ENCODE data around the gene BUD31. TPM values are rescaled to one million over a fixed set of nuclear protein-coding genes. Genes with fewer than 3 reads are reported as not detected.

The BUD31 gene
- total RNA-seq, 1 donor from 2014 or later = 176 TPM

DNA sequence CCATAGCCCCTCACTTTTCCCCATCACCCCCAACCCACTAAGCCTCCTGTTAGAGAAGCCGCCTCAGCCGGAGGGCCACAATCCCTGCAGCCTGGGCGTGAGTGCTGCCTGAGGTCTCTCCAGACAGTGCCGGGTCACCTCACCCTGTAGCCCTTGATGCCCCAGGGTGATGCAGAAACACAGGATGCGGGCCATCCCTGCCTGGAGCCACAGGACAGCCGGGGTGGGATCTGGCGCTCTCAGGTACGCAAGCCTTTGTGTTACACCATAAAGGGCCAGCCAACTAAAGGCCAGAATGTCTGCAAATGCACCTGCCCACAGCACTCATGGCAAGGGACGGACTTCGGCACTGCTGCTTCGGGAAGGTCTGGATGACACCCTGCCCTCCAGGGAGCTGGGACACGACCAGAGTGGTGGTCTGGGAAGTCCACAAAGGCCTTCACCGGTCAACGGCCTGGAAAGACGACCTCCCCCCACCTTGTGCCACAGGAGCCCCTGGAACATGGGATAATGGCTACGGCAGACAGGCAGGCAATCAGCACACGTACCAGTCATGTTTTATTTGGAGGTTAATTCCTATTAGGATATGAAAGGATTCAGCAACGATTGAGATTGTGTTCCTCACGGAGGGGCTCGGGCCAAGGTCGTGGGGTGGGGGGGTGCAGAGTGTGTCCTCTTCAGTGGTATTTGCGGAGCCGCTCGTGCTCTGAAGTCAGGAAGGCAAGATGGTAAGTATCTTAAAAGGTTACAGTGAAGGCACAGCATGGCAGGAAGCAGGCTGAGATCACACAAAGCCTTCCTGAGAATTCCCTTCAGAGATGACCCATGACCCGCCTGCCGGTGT is 49.1 kb downstream of the BUD31 start:
- Histone ChIP-seq H3K9me3 (ENCODE audit: insufficient read depth, low read depth, low read length) (no peaks in the 10 kb centered on the region), H3K36me3 (ENCODE audit: insufficient read depth, low read length) (peaks cover 32% of the 10 kb centered on the region), H3K79me2 (ENCODE audit: insufficient read depth, low read length) (peaks cover 89% of the 10 kb centered on the region), H3K9ac (ENCODE audit: low read length) (no peak overlapping the region), H3K27me3 (ENCODE audit: insufficient read depth, low read length) (no peaks in the 10 kb centered on the region), H3K4me1 (ENCODE audit: insufficient read depth, low read length) (no peaks in the 10 kb centered on the region), H3K27ac (ENCODE audit: low read depth, low read length) (no peak overlapping the region), H2AFZ (ENCODE audit: low read depth, low read length) (no peak overlapping the region), H3K4me3 (ENCODE audit: insufficient read depth, low read depth, low read length) (no peak overlapping the region), H4K20me1 (ENCODE audit: insufficient read depth, low read length) (peaks cover 73% of the 10 kb centered on the region), H3K4me2 (ENCODE audit: low read length) (no peak overlapping the region)
- Mint-ChIP-seq H3K27ac (ENCODE audit: unreplicated experiment) (no peak overlapping the region), H3K4me1 (ENCODE audit: low read depth, unreplicated experiment) (peaks cover 7% of the 10 kb centered on the region), H3K9me3 (ENCODE audit: unreplicated experiment) (no peaks in the 10 kb centered on the region), H3K27me3 (ENCODE audit: low read depth, unreplicated experiment) (no peaks in the 10 kb centered on the region), H3K36me3 (ENCODE audit: low read depth, unreplicated experiment) (peaks cover 24% of the 10 kb centered on the region), H3K4me3 (ENCODE audit: unreplicated experiment) (no peak overlapping the region)
- no peak for DNase-seq (ENCODE audit: low read depth)
- no peak for FAIRE-seq
- TF ChIP-seq, protein P1, sequence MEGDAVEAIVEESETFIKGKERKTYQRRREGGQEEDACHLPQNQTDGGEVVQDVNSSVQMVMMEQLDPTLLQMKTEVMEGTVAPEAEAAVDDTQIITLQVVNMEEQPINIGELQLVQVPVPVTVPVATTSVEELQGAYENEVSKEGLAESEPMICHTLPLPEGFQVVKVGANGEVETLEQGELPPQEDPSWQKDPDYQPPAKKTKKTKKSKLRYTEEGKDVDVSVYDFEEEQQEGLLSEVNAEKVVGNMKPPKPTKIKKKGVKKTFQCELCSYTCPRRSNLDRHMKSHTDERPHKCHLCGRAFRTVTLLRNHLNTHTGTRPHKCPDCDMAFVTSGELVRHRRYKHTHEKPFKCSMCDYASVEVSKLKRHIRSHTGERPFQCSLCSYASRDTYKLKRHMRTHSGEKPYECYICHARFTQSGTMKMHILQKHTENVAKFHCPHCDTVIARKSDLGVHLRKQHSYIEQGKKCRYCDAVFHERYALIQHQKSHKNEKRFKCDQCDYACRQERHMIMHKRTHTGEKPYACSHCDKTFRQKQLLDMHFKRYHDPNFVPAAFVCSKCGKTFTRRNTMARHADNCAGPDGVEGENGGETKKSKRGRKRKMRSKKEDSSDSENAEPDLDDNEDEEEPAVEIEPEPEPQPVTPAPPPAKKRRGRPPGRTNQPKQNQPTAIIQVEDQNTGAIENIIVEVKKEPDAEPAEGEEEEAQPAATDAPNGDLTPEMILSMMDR (IDR thresholded peaks at IDR 0.05; ENCODE audit: insufficient read depth, low read depth, low read length) = no peak
- TF ChIP-seq EZH2 (IDR thresholded peaks at IDR 0.05; ENCODE audit: insufficient read depth, low read length) = no peak

DNA sequence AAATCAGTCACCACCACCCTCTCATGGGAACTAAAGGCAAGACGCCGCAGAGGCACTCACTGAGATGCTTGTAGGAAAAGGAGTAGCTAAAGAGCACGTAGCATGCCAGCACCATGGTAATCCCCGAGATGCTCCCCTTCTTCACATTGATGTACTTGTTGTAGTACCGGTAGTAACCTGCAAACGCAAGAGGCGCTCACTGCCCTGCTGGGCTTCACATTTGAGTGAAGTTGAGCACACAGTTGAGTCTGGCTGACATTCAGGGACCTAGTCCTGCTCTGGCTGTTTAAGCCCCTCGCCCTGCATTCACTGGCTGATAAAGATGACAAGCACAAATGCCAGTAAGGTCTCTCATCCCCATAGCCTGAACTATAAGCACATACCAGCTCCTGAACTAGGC is 50.3 kb downstream of the BUD31 start:
- FAIRE-seq (no peak), DNase-seq (ENCODE audit: low read depth) (no peak)
- Histone ChIP-seq H4K20me1 (ENCODE audit: insufficient read depth, low read length) (peaks cover 80% of the 10 kb centered on the region), H2AFZ (ENCODE audit: low read depth, low read length) (no peak overlapping the region), H3K27ac (ENCODE audit: low read depth, low read length) (no peak overlapping the region), H3K4me1 (ENCODE audit: insufficient read depth, low read length) (no peaks in the 10 kb centered on the region), H3K79me2 (ENCODE audit: insufficient read depth, low read length) (peaks cover 99% of the 10 kb centered on the region), H3K9ac (ENCODE audit: low read length) (no peak overlapping the region), H3K4me2 (ENCODE audit: low read length) (no peak overlapping the region), H3K36me3 (ENCODE audit: insufficient read depth, low read length) (peaks cover 38% of the 10 kb centered on the region), H3K9me3 (ENCODE audit: insufficient read depth, low read depth, low read length) (no peaks in the 10 kb centered on the region), H3K4me3 (ENCODE audit: insufficient read depth, low read depth, low read length) (no peak overlapping the region), H3K27me3 (ENCODE audit: insufficient read depth, low read length) (no peaks in the 10 kb centered on the region)
- TF ChIP-seq, protein P1 (IDR thresholded peaks at IDR 0.05; ENCODE audit: insufficient read depth, low read depth, low read length) = peak; percentile 27
- TF ChIP-seq EZH2 (IDR thresholded peaks at IDR 0.05; ENCODE audit: insufficient read depth, low read length) = no peak
- Mint-ChIP-seq H3K9me3 (ENCODE audit: unreplicated experiment) (no peaks in the 10 kb centered on the region), H3K27me3 (ENCODE audit: low read depth, unreplicated experiment) (no peaks in the 10 kb centered on the region), H3K4me1 (ENCODE audit: low read depth, unreplicated experiment) (peaks cover 7% of the 10 kb centered on the region), H3K4me3 (ENCODE audit: unreplicated experiment) (no peak overlapping the region), H3K27ac (ENCODE audit: unreplicated experiment) (no peak overlapping the region), H3K36me3 (ENCODE audit: low read depth, unreplicated experiment) (peaks cover 22% of the 10 kb centered on the region)

DNA sequence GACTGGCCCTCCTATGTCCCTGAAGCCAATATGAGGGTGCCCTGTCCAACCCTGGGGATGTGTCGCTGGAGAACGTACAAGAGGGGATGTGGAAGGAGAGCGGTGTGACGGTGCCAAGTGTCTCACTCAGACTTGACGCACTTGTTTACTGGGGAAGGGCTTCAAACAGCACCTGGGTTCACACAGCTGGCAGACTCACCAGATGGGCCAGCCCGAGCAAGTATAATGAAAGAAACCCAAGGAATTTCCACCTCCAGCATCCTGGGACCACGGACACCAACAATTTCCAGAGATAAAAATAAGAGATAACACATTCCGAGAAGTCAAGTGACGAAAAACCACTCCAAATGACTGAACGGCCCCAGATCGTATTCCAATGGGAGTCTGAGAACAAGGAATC is 51.9 kb downstream of the BUD31 start:
- H3K27me3 Mint-ChIP-seq (ENCODE audit: low read depth, unreplicated experiment) = no peaks in the 10 kb centered on the region
- H3K4me3 Mint-ChIP-seq (ENCODE audit: unreplicated experiment) = peak overlapping the region; percentile 69
- FAIRE-seq = no peak
- H3K4me3 ChIP-seq (ENCODE audit: insufficient read depth, low read depth, low read length) = no peak overlapping the region
- H3K36me3 ChIP-seq (ENCODE audit: insufficient read depth, low read length) = peaks cover 39% of the 10 kb centered on the region
- H3K9ac ChIP-seq (ENCODE audit: low read length) = no peak overlapping the region
- H3K9me3 Mint-ChIP-seq (ENCODE audit: unreplicated experiment) = no peaks in the 10 kb centered on the region
- H3K27ac Mint-ChIP-seq (ENCODE audit: unreplicated experiment) = peak overlapping the region; percentile 30
- peaks cover 8% of the 10 kb centered on the region for H3K4me1 ChIP-seq (ENCODE audit: insufficient read depth, low read length)
- peaks cover 72% of the 10 kb centered on the region for H4K20me1 ChIP-seq (ENCODE audit: insufficient read depth, low read length)
- peaks cover 98% of the 10 kb centered on the region for H3K79me2 ChIP-seq (ENCODE audit: insufficient read depth, low read length)
- H3K27me3 ChIP-seq (ENCODE audit: insufficient read depth, low read length) = no peaks in the 10 kb centered on the region
- no peak overlapping the region for H3K27ac ChIP-seq (ENCODE audit: low read depth, low read length)
- TF ChIP-seq EZH2 (IDR thresholded peaks at IDR 0.05; ENCODE audit: insufficient read depth, low read length) = no peak
- TF ChIP-seq, protein P1 (IDR thresholded peaks at IDR 0.05; ENCODE audit: insufficient read depth, low read depth, low read length) = no peak
- H2AFZ ChIP-seq (ENCODE audit: low read depth, low read length) = no peak overlapping the region
- H3K4me2 ChIP-seq (ENCODE audit: low read length) = no peak overlapping the region
- H3K9me3 ChIP-seq (ENCODE audit: insufficient read depth, low read depth, low read length) = no peaks in the 10 kb centered on the region
- peaks cover 18% of the 10 kb centered on the region for H3K36me3 Mint-ChIP-seq (ENCODE audit: low read depth, unreplicated experiment)
- H3K4me1 Mint-ChIP-seq (ENCODE audit: low read depth, unreplicated experiment) = peaks cover 9% of the 10 kb centered on the region
- no peak for DNase-seq (ENCODE audit: low read depth)

Data from astrocyte (in vitro differentiated cells and primary cell).